HepG2 (cell line): ENCODE data around the gene SHC1. TPM values are rescaled to one million over a fixed set of nuclear protein-coding genes. Genes with fewer than 3 reads are reported as not detected.

Experiments
- BRD4 ChIP-seq: sonication (generic); formaldehyde crosslinking; IDR thresholded peaks from 2 replicates; pipeline ENCODE4 v1.4.0; 2020; ENCODE audit warnings: missing genetic modification reagents
- CREB3 ChIP-seq: sonication (generic); formaldehyde crosslinking; IDR thresholded peaks from 2 replicates; pipeline ENCODE4 v1.5.0; 2020; ENCODE audit warnings: missing genetic modification reagents
- HNF4A ChIP-seq: sonication (generic); formaldehyde crosslinking; IDR thresholded peaks from 2 replicates; pipeline ENCODE4 v1.4.0; 2020; ENCODE audit warnings: missing genetic modification reagents
- ISX ChIP-seq: sonication (generic); formaldehyde crosslinking; conservative IDR thresholded peaks from 2 replicates; pipeline ENCODE4 v1.5.0; 2020; ENCODE audit warnings: missing genetic modification reagents
- PHF5A ChIP-seq: IDR thresholded peaks from one replicate; pipeline ENCODE4 v1.6.1; 2018; ENCODE audit warnings: low read depth, missing genetic modification reagents; ENCODE audit not compliant: unreplicated experiment
- REPIN1 ChIP-seq: sonication (generic); formaldehyde crosslinking; IDR thresholded peaks from 2 replicates; pipeline ENCODE4 v1.8.0; 2022; ENCODE audit warnings: missing genetic modification reagents, low read depth, mild to moderate bottlenecking, borderline replicate concordance
- RFXANK ChIP-seq: IDR thresholded peaks from 2 replicates; pipeline ENCODE4 v1.6.1; 2016
- SMAD1 ChIP-seq: sonication (generic); formaldehyde crosslinking; IDR thresholded peaks from 2 replicates; pipeline ENCODE4 v1.4.0; 2020; ENCODE audit warnings: missing genetic modification reagents, low read depth, mild to moderate bottlenecking, borderline replicate concordance
- SMAD9 ChIP-seq: sonication (generic); formaldehyde crosslinking; IDR thresholded peaks from 2 replicates; pipeline ENCODE4 v1.5.1; 2020; ENCODE audit warnings: mild to moderate bottlenecking, missing genetic modification reagents
- SPEN ChIP-seq: sonication (generic); formaldehyde crosslinking; IDR thresholded peaks from 2 replicates; pipeline ENCODE4 v1.5.1; 2020; ENCODE audit warnings: low read depth, mild to moderate bottlenecking, missing genetic modification reagents
- TGIF2 ChIP-seq: IDR thresholded peaks from 2 replicates; pipeline ENCODE4 v1.6.1; 2016; ENCODE audit warnings: control low read depth, missing compliant biosample characterization
- ZFP37 ChIP-seq: sonication (generic); formaldehyde crosslinking; IDR thresholded peaks from 2 replicates; pipeline ENCODE4 v1.4.0; 2020; ENCODE audit warnings: missing genetic modification reagents, borderline replicate concordance
- ZFP90 ChIP-seq: sonication (generic); formaldehyde crosslinking; IDR thresholded peaks from 2 replicates; pipeline ENCODE4 v1.8.0; 2022; ENCODE audit warnings: missing genetic modification reagents, mild to moderate bottlenecking, inconsistent platforms, borderline replicate concordance
- ZGPAT ChIP-seq: IDR thresholded peaks from 2 replicates; pipeline ENCODE4 v1.6.1; 2016; ENCODE audit warnings: mild to moderate bottlenecking
- ZNF264 ChIP-seq: sonication (generic); formaldehyde crosslinking; IDR thresholded peaks from 2 replicates; pipeline ENCODE4 v1.4.0; 2020; ENCODE audit warnings: missing genetic modification reagents
- ZNF362 ChIP-seq: sonication (generic); formaldehyde crosslinking; IDR thresholded peaks from 2 replicates; pipeline ENCODE4 v1.4.0; 2020; ENCODE audit warnings: missing genetic modification reagents, mild to moderate bottlenecking, borderline replicate concordance
- ZNF407 ChIP-seq: sonication (generic); formaldehyde crosslinking; IDR thresholded peaks from one replicate; pipeline ENCODE4 v1.5.1; 2020; ENCODE audit warnings: mild to moderate bottlenecking, missing genetic modification reagents; ENCODE audit errors: not compliant biosample characterization
- polyA plus RNA-seq, 8 experiments: library from polyadenylated mRNA; depleted of rRNA in 3 of 8; stranded (reverse) in 7 of 8; unstranded in 1 of 8; fragments of >200 nt; fragmentation: Illumina TruSeq in 4 of 8; extraction: Trizol in 4 of 8; gene quantifications; 2 replicates each; pipeline versions ENCODE4 v1.2.1 to v1.2.3, GENCODE V29; 2011 to 2016; ENCODE audit warnings: low read depth in 4 of 8, missing spikeins in 1 of 8, mixed read lengths in 1 of 8; ENCODE audit not compliant: insufficient read depth in 1 of 8
- total RNA-seq, 5 experiments: library from RNA; depleted of rRNA; stranded (reverse); fragments of >200 nt; fragmentation: Illumina TruSeq; extraction: Trizol; gene quantifications; 2 replicates each; pipeline ENCODE4 v1.2.3, GENCODE V29; 2016; ENCODE audit warnings: low read depth in 1 of 5

Gene SHC1
- total and polyA plus RNA-seq, 2 of the 13 experiments (the other 11 are each of a cell fraction or from before 2014, with no cell fraction given): 52.0 to 137 TPM

GRCh38 chr1:154970631-154971340 lies at the start of gene SHC1 (continued):
- TF ChIP-seq RFXANK (CRISPR knock-in tag): no peak
- no peak for TF ChIP-seq SMAD9 (CRISPR knock-in tag)
- no peak for TF ChIP-seq PHF5A (CRISPR knock-in tag)
- no peak for TF ChIP-seq BRD4 (CRISPR knock-in tag)
- no peak for TF ChIP-seq REPIN1
- TF ChIP-seq ZFP90 (CRISPR knock-in tag): no peak
- no peak for TF ChIP-seq TGIF2 (CRISPR knock-in tag)
- no peak for TF ChIP-seq ISX (CRISPR knock-in tag)
- no peak for TF ChIP-seq ZFP37 (CRISPR knock-in tag)
- no peak for TF ChIP-seq ZNF264 (CRISPR knock-in tag)
- no peak for TF ChIP-seq HNF4A (CRISPR knock-in tag)
- TF ChIP-seq CREB3 (CRISPR knock-in tag): no peak
- no peak for TF ChIP-seq SMAD1
- TF ChIP-seq SPEN: no peak
- 0 out of 2 replicates have a peak, but pooled peaks have one; percentile 24 for TF ChIP-seq ZNF362 (CRISPR knock-in tag)
- TF ChIP-seq ZGPAT (CRISPR knock-in tag): peak; percentile 45; the same call in 1 of the 2 replicates
- no peak for TF ChIP-seq ZNF407 (CRISPR knock-in tag)
